GM13976 (cell line): ENCODE measurements around the gene SETDB2.

Source experiments
- DNase-seq: peaks from one replicate; pipeline ENCODE4 v3.0.0; 2012; ENCODE audit warnings: low spot score
- CTCF ChIP-seq: IDR thresholded peaks from 2 replicates; pipeline ENCODE4 v1.5.1; 2012; ENCODE audit warnings: borderline replicate concordance, mild to moderate bottlenecking; ENCODE audit not compliant: insufficient read depth; ENCODE audit errors: extremely low read depth, missing control alignments, control extremely low read depth
- in situ Hi-C: fragments of 300-500 bp; cut with MboI; formaldehyde crosslinking; loops from one replicate; pipeline ENCODE4 v1.12.0; 2022; ENCODE audit warnings: low sequenced_read_pairs, mixed read lengths, inconsistent platforms; ENCODE audit not compliant: unreplicated experiment

Gene SETDB2

GRCh38 chr13:49439609-49440008 is 4.5 kb upstream of the SETDB2 start:
- in situ Hi-C loops: no loop called here
- no peak for TF ChIP-seq CTCF
- no peak for DNase-seq

GRCh38 chr13:49441312-49441711 is 2.8 kb upstream of the SETDB2 start:
- in situ Hi-C loops: no loop called here
- DNase-seq: no peak
- no peak for TF ChIP-seq CTCF

GRCh38 chr13:49441846-49442245 is 2.2 kb upstream of the SETDB2 start:
- in situ Hi-C loops: no loop called here
- no peak for TF ChIP-seq CTCF
- DNase-seq: no peak

- DNase-seq: peak; percentile 27
- in situ Hi-C loops: no loop called here
- TF ChIP-seq CTCF: no peak
Measured at GRCh38 chr13:49443357-49443703, 744 bp upstream of the SETDB2 start.

- TF ChIP-seq CTCF: no peak
- peak; percentile 32 for DNase-seq
- in situ Hi-C loops: no loop called here
Measured at GRCh38 chr13:49444524-49445395, 686 bp downstream of the SETDB2 start.

GRCh38 chr13:49446473-49446872 is 2.4 kb downstream of the SETDB2 start:
- no peak for DNase-seq
- in situ Hi-C loops: no loop called here
- TF ChIP-seq CTCF: no peak
